Parathyroid adenoma (tissue), 2 donors: ENCODE measurements around the gene C1S.
"Not testable (repeated sequence)": the region's sequence is repeated elsewhere in the genome, so short reads cannot be mapped to it uniquely, and the experiment has no call there.

Experiments used
- H2AFZ ChIP-seq: fragments of 300-600 bp; sonication (generic); one replicate; pipeline ENCODE4 v1.7.0; 2017; ENCODE audit warnings: antibody characterized with exemption, mild to moderate bottlenecking
- H3K27ac ChIP-seq: fragments of 300-600 bp; sonication (generic); one replicate; pipeline ENCODE4 v1.7.0; 2017
- H3K27me3 ChIP-seq: fragments of 300-600 bp; sonication (generic); one replicate; pipeline ENCODE4 v1.7.0; 2017; ENCODE audit warnings: low read length; ENCODE audit not compliant: control insufficient read depth, insufficient read depth
- H3K36me3 ChIP-seq: fragments of 300-600 bp; sonication (generic); one replicate; pipeline ENCODE4 v1.7.0; 2017; ENCODE audit warnings: low read length; ENCODE audit not compliant: control insufficient read depth, insufficient read depth
- H3K4me1 ChIP-seq: fragments of 300-600 bp; sonication (generic); one replicate; pipeline ENCODE4 v1.7.0; 2017; ENCODE audit warnings: control low read depth
- H3K4me2 ChIP-seq: fragments of 300-600 bp; sonication (generic); one replicate; pipeline ENCODE4 v1.7.0; 2017; ENCODE audit warnings: low read length
- H3K4me3 ChIP-seq: fragments of 300-600 bp; sonication (generic); one replicate; pipeline ENCODE4 v1.7.0; 2017; ENCODE audit warnings: low read depth, low read length
- H3K79me2 ChIP-seq: fragments of 300-600 bp; sonication (generic); one replicate; pipeline ENCODE4 v1.7.0; 2017; ENCODE audit warnings: control low read depth
- H3K9ac ChIP-seq: fragments of 300-600 bp; sonication (generic); one replicate; pipeline ENCODE4 v1.7.0; 2017; ENCODE audit warnings: mild to moderate bottlenecking
- H3K9me3 ChIP-seq: fragments of 300-600 bp; sonication (generic); one replicate; pipeline ENCODE4 v1.7.0; 2017; ENCODE audit warnings: low read length; ENCODE audit not compliant: control insufficient read depth
- CTCF ChIP-seq: fragments of 300-600 bp; sonication (generic); IDR thresholded peaks from one replicate; pipeline ENCODE4 v1.7.0; 2017; ENCODE audit warnings: antibody characterized with exemption, mild to moderate bottlenecking
- donor health status: primary hyperparathyroidism.

The C1S gene

GRCh38 chr12:7042842-7043241 is 17.7 kb upstream of the C1S start:
- no peak overlapping the region for H3K4me3 ChIP-seq
- peak overlapping the region; percentile 30 for H2AFZ ChIP-seq
- no peaks in the 10 kb centered on the region for H3K36me3 ChIP-seq
- no peaks in the 10 kb centered on the region for H3K9me3 ChIP-seq
- TF ChIP-seq CTCF: peak; percentile 48
- no peak overlapping the region for H3K4me2 ChIP-seq
- H3K9ac ChIP-seq: no peak overlapping the region
- H3K27me3 ChIP-seq: no peaks in the 10 kb centered on the region
- no peaks in the 10 kb centered on the region for H3K79me2 ChIP-seq
- no peak overlapping the region for H3K27ac ChIP-seq
- H3K4me1 ChIP-seq: no peaks in the 10 kb centered on the region

- no peak overlapping the region for H3K9ac ChIP-seq
- no peak for TF ChIP-seq CTCF
- H3K4me3 ChIP-seq: no peak overlapping the region
- no peak overlapping the region for H3K27ac ChIP-seq
- H3K27me3 ChIP-seq: no peaks in the 10 kb centered on the region
- no peaks in the 10 kb centered on the region for H3K4me1 ChIP-seq
- no peak overlapping the region for H2AFZ ChIP-seq
- H3K4me2 ChIP-seq: no peak overlapping the region
- H3K79me2 ChIP-seq: no peaks in the 10 kb centered on the region
- no peaks in the 10 kb centered on the region for H3K36me3 ChIP-seq
- H3K9me3 ChIP-seq: no peaks in the 10 kb centered on the region
These were observed 14.6 kb upstream of the C1S start for GRCh38 chr12:7045913-7046312.

GRCh38 chr12:7046383-7047105 is 14.0 kb upstream of the C1S start:
- H3K4me1 ChIP-seq: no peaks in the 10 kb centered on the region
- H3K4me3 ChIP-seq: no peak overlapping the region
- H3K9me3 ChIP-seq: no peaks in the 10 kb centered on the region
- H3K79me2 ChIP-seq: no peaks in the 10 kb centered on the region
- H3K36me3 ChIP-seq: no peaks in the 10 kb centered on the region
- H3K4me2 ChIP-seq: no peak overlapping the region
- H3K27me3 ChIP-seq: no peaks in the 10 kb centered on the region
- TF ChIP-seq CTCF: no peak
- H3K9ac ChIP-seq: no peak overlapping the region
- H3K27ac ChIP-seq: no peak overlapping the region
- no peak overlapping the region for H2AFZ ChIP-seq

DNA sequence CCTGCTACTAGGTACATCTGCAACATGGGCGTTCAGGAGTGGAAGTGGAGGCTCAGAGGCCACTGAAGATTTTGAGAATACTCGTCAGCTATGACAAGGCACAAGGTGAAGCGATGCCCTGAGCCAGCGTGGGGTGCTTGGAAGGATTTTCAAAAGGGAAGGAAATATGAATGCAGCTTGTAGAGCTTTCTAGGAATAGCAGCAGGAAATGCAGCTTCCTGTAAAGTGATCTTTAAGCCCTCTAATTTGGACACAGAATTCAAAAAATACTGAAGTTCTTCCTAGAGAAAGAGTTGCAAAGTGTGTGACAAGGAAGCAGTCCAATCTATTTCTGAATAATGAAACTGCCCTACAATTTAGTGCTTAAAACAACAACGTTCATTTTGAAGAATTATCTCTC is 13.2 kb upstream of the C1S start:
- no peak overlapping the region for H3K4me2 ChIP-seq
- H3K4me3 ChIP-seq: no peak overlapping the region
- no peak overlapping the region for H2AFZ ChIP-seq
- no peaks in the 10 kb centered on the region for H3K4me1 ChIP-seq
- H3K27me3 ChIP-seq: no peaks in the 10 kb centered on the region
- H3K9ac ChIP-seq: no peak overlapping the region
- no peaks in the 10 kb centered on the region for H3K79me2 ChIP-seq
- no peak for TF ChIP-seq CTCF
- H3K36me3 ChIP-seq: no peaks in the 10 kb centered on the region
- no peak overlapping the region for H3K27ac ChIP-seq
- H3K9me3 ChIP-seq: no peaks in the 10 kb centered on the region

GRCh38 chr12:7049445-7049951 is 11.0 kb upstream of the C1S start:
- H3K4me2 ChIP-seq, H3K9ac ChIP-seq, H3K4me3 ChIP-seq, H3K9me3 ChIP-seq, H3K27me3 ChIP-seq, H2AFZ ChIP-seq, H3K27ac ChIP-seq, H3K79me2 ChIP-seq, H3K4me1 ChIP-seq, H3K36me3 ChIP-seq: not testable (repeated sequence)

GRCh38 chr12:7049973-7050372 is 10.5 kb upstream of the C1S start:
- H3K4me3 ChIP-seq, H3K27ac ChIP-seq, H3K9ac ChIP-seq, H2AFZ ChIP-seq, H3K9me3 ChIP-seq, H3K4me2 ChIP-seq, H3K79me2 ChIP-seq, H3K36me3 ChIP-seq, H3K4me1 ChIP-seq, H3K27me3 ChIP-seq: not testable (repeated sequence)
